Natural killer cell (primary cell): Measurements from ENCODE around the gene RNPEP. TPM values are rescaled to one million over a fixed set of nuclear protein-coding genes. Genes with fewer than 3 reads are reported as not detected.

ENCODE experiments used
- ATAC-seq, 3 donors: fragments of 150-1000 bp in 2 of 3; fragments of 200-7000 bp in 1 of 3; cut with Tn5 transposase; 1 replicate in 1 of 3; 2 replicates in 2 of 3; pipeline ENCODE4 v1.10.0; 2021; ENCODE audit warnings: mild to moderate bottlenecking in 2 of 3, moderate library complexity in 2 of 3
- DNase-seq, 2 donors: peaks; one replicate each; pipeline versions ENCODE4 v3.0.0 to v3.0.0-alpha.2; 2013 to 2021; ENCODE audit warnings: mixed read lengths in 1 of 2
- H3K27ac ChIP-seq: one replicate; pipeline ENCODE4 v1.5.1; 2013; ENCODE audit warnings: mild to moderate bottlenecking, low read length
- H3K27me3 ChIP-seq: one replicate; pipeline ENCODE4 v1.6.1; 2013; ENCODE audit warnings: low read length; ENCODE audit not compliant: control insufficient read depth, insufficient read depth
- H3K36me3 ChIP-seq: one replicate; pipeline ENCODE4 v1.6.1; 2013; ENCODE audit warnings: low read length; ENCODE audit not compliant: control insufficient read depth, insufficient read depth
- H3K4me1 ChIP-seq: one replicate; pipeline ENCODE4 v1.6.1; 2013; ENCODE audit warnings: low read length; ENCODE audit not compliant: control insufficient read depth, insufficient read depth
- H3K4me3 ChIP-seq: one replicate; pipeline ENCODE4 v1.5.1; 2013; ENCODE audit warnings: low read length
- H3K9me3 ChIP-seq: one replicate; pipeline ENCODE4 v1.6.1; 2013; ENCODE audit warnings: low read length; ENCODE audit not compliant: control insufficient read depth, insufficient read depth
- H3K27ac Mint-ChIP-seq, 2 donors: one replicate each; pipeline ENCODE4 v1.8.0; 2022; ENCODE audit warnings: mild to moderate bottlenecking in 2 of 2, mixed read lengths in 2 of 2, moderate library complexity in 1 of 2
- H3K27me3 Mint-ChIP-seq, 2 donors: one replicate each; pipeline ENCODE4 v1.8.0; 2022; ENCODE audit warnings: low read depth in 2 of 2, mixed read lengths in 2 of 2
- H3K36me3 Mint-ChIP-seq: one replicate; pipeline ENCODE4 v1.8.0; 2022; ENCODE audit warnings: mixed read lengths
- H3K4me1 Mint-ChIP-seq, 2 donors: one replicate each; pipeline ENCODE4 v1.8.0; 2022; ENCODE audit warnings: mixed read lengths in 2 of 2
- H3K4me3 Mint-ChIP-seq: one replicate; pipeline ENCODE4 v1.8.0; 2022; ENCODE audit warnings: mild to moderate bottlenecking, moderate library complexity, mixed read lengths
- H3K9me3 Mint-ChIP-seq, 2 donors: one replicate each; pipeline ENCODE4 v1.8.0; 2022; ENCODE audit warnings: mixed read lengths in 2 of 2
- CTCF ChIP-seq: fragments of 200-600 bp; IDR thresholded peaks from one replicate; pipeline ENCODE4 v1.8.0; 2022; ENCODE audit warnings: antibody characterized with exemption
- WGBS: methylation state at CpG from one replicate; pipeline ENCODE4 v1.1.7; 2013; ENCODE audit warnings: missing lambda C conversion rate; ENCODE audit not compliant: insufficient coverage; 5-methylcytosine and 5-hydroxymethylcytosine counted together
- intact Hi-C: fragments of 100-400 bp; cut with micrococcal nuclease; formaldehyde crosslinking; loops from one replicate; pipeline ENCODE4 v1.14.2; 2022
- total RNA-seq, 4 donors: library from RNA; stranded (reverse); fragments of 120-200 nt in 1 of 4; gene quantifications; one replicate each; pipeline versions ENCODE4 v1.2.3 to v1.2.4, GENCODE V29; 2013 to 2022

Gene RNPEP
- total RNA-seq, 3 donors from 2014 or later (not counting 1 experiment from before 2014, with no cell fraction given): 46.1 to 50.2 (median 47.9) TPM

DNA sequence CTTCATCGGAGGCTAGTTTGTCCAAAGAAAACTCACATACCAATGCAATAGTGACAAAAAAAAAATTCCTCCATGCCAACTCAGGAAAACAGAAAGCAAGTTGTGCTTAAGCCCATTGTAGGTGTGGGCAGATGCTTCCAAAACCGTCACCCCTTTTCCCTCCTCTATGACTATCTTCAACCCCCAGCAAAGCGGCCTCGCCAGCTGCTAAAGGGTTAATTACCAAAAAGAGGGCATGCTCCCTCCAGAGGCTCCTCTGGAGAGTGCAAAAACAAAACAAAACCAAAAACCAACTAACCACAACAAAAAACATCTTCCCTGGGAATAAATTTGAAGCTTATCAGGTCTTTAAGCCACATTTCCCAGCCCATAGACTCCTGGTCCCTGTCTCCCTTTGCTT is 37.3 kb upstream of the RNPEP start:
- Histone ChIP-seq H3K4me3 (no peak overlapping the region), H3K4me1 (peaks cover 8% of the 10 kb centered on the region), H3K9me3 (no peaks in the 10 kb centered on the region), H3K27me3 (peaks cover 23% of the 10 kb centered on the region), H3K27ac (no peak overlapping the region), H3K36me3 (no peaks in the 10 kb centered on the region)
- WGBS: 66% methylated on average over 4 of the region's 4 CpGs
- DNase-seq (no peak), ATAC-seq (no peak)
- no peaks in the 10 kb centered on the region for H3K36me3 Mint-ChIP-seq
- H3K4me1 Mint-ChIP-seq: peaks cover 0 to 17% of the 10 kb centered on the region in 2 donors
- no peak overlapping the region for H3K27ac Mint-ChIP-seq
- H3K27me3 Mint-ChIP-seq: peaks cover 46 to 48% of the 10 kb centered on the region in 2 donors
- TF ChIP-seq CTCF: no peak
- no peak overlapping the region for H3K4me3 Mint-ChIP-seq
- intact Hi-C loops: no loop called here
- H3K9me3 Mint-ChIP-seq: no peaks in the 10 kb centered on the region

- Mint-ChIP-seq H3K36me3 (no peaks in the 10 kb centered on the region), H3K27me3 (peaks cover 48 to 49% of the 10 kb centered on the region in 2 donors), H3K27ac (no peak overlapping the region), H3K4me1 (peaks cover 0 to 17% of the 10 kb centered on the region in 2 donors), H3K4me3 (no peak overlapping the region), H3K9me3 (no peaks in the 10 kb centered on the region)
- Histone ChIP-seq H3K9me3 (no peaks in the 10 kb centered on the region), H3K4me1 (peaks cover 8% of the 10 kb centered on the region), H3K27me3 (peaks cover 23% of the 10 kb centered on the region), H3K4me3 (no peak overlapping the region), H3K36me3 (no peaks in the 10 kb centered on the region), H3K27ac (no peak overlapping the region)
- no peak for TF ChIP-seq CTCF
- intact Hi-C loops: no loop called here
- ATAC-seq (no peak), DNase-seq (no peak)
- WGBS: 46% methylated on average over 10 of the region's 10 CpGs
Measured at GRCh38 chr1:201945863-201946223, 36.6 kb upstream of the RNPEP start.

DNA sequence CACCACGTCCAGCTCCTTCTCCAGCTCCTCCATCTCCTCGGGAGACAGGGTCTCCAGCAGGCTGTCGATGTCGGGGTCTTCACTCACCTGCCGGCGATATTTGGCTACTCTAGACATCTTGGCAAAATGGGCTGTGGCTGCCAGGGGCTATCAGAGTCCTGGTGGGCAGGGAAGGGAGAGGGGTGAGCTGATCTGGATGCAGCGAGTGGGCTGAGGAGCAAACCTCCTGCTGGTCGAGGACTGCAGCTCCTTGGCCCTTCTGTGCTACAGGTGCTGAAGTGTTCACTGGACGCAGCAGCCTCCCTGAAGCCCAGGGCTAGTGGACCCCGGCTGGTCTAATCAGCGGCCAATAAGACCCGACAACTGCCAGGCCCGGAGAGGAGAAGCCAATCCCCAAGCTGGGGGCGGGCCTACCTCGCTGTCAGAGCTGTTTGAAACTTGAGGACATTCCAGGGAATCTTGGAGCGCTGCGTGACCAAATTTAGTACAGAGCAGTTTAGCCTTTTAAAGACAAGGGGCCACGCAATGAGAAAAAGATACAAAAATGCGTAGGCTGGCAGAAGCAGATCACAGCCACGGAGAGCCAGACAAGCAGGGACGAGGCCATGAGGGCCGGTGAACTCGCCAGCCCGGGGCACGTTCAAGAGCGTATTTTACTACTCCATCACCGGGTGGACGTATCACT is 36.1 kb upstream of the RNPEP start, which contains the start of gene LMOD1:
Gene LMOD1 (minus strand): TSS at position 325 of the 685 bp plus-strand sequence. CDS start 208 bp downstream, at position 117.
- DNase-seq (peak in 1 of 2 donors; percentile 21), ATAC-seq (peak in 1 of 3 donors; percentile 63)
- peaks cover 48% of the 10 kb centered on the region in 2 donors for H3K27me3 Mint-ChIP-seq
- Histone ChIP-seq H3K27me3 (peaks cover 23% of the 10 kb centered on the region), H3K4me3 (no peak within 1 kb of the TSS), H3K4me1 (peaks cover 8% of the 10 kb centered on the region), H3K36me3 (no peaks in the 10 kb centered on the region), H3K9me3 (no peaks in the 10 kb centered on the region), H3K27ac (no peak within 1 kb of the TSS)
- no peak for TF ChIP-seq CTCF
- WGBS: 8% methylated on average over 28 of the region's 28 CpGs
- H3K4me1 Mint-ChIP-seq: peaks cover 0 to 17% of the 10 kb centered on the region in 2 donors
- no peaks in the 10 kb centered on the region for H3K36me3 Mint-ChIP-seq
- H3K9me3 Mint-ChIP-seq: no peaks in the 10 kb centered on the region
- H3K27ac Mint-ChIP-seq: peak within 1 kb of the TSS in 1 of 2 donors; percentile 3
- intact Hi-C loops: no loop called here
- H3K4me3 Mint-ChIP-seq: peak within 1 kb of the TSS; percentile 79

DNA sequence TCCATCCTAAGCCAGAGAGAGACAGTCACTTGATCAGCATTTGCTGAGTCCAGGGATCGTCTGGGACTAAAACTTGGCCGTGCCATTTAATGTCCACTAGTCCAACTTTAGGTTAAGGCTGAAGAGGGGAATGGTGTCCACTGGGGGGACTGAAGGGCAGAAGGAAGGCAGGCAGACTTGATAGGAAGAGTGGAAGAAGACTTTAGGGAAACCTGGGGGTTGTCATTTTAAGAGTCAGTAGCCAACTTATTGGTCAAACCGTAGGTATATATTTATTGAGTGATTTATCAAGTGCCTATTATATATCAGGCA is 34.8 kb upstream of the RNPEP start:
- no peak for TF ChIP-seq CTCF
- intact Hi-C loops: no loop called here
- Histone ChIP-seq H3K27ac (no peak overlapping the region), H3K27me3 (peaks cover 23% of the 10 kb centered on the region), H3K4me1 (peaks cover 8% of the 10 kb centered on the region), H3K4me3 (no peak overlapping the region), H3K36me3 (no peaks in the 10 kb centered on the region), H3K9me3 (no peaks in the 10 kb centered on the region)
- Mint-ChIP-seq H3K27me3 (peaks cover 46 to 48% of the 10 kb centered on the region in 2 donors), H3K4me3 (no peak overlapping the region), H3K9me3 (no peaks in the 10 kb centered on the region), H3K4me1 (peaks cover 0 to 17% of the 10 kb centered on the region in 2 donors), H3K27ac (no peak overlapping the region), H3K36me3 (no peaks in the 10 kb centered on the region)
- no peak for DNase-seq
- 90% methylated on average over 3 of the region's 3 CpGs for WGBS
- ATAC-seq: no peak
